Hematopoietic multipotent progenitor cell (in vitro differentiated cells): Measurements from ENCODE around the gene GPHN. TPM values are rescaled to one million over a fixed set of nuclear protein-coding genes. Genes with fewer than 3 reads are reported as not detected.

Source experiments
- DNase-seq, 3 donors: peaks; one replicate each; pipeline ENCODE4 v3.0.0-alpha.2; 2011 to 2015; ENCODE audit warnings: low read depth in 2 of 3, low spot score in 2 of 3
- total RNA-seq: library from RNA; depleted of rRNA; stranded (reverse); fragments of >200 nt; gene quantifications from one replicate; pipeline ENCODE4 v1.2.3, GENCODE V29; 2012

GPHN gene
- total RNA-seq, 1 donor: 8.6 TPM

- DNase-seq: no peak
These were observed 683.9 kb downstream of the GPHN start for GRCh38 chr14:67191768-67192290.

GRCh38 chr14:67192366-67192765, 684.4 kb downstream of the GPHN start:
- DNase-seq: peak in 1 of 3 donors; percentile 18

DNA sequence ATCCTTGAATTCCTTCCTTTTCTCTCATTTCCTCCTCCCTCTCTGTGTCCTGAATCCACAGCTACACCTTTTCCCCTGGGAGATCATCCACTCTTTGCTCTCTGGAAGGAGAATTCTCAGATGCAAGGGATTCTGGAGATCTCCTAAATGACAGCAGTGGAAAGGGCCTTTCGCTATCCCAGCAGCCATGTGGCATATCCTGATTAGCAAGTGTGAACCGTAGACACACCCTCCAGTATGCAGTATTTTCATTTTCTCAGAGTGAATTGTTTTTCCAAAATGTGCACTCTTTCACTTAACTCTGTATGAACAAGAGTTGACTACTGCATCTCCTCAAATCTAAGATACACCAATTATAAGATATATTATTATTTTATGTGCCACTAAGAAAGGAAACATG, 687.3 kb downstream of the GPHN start:
- DNase-seq: no peak

DNA sequence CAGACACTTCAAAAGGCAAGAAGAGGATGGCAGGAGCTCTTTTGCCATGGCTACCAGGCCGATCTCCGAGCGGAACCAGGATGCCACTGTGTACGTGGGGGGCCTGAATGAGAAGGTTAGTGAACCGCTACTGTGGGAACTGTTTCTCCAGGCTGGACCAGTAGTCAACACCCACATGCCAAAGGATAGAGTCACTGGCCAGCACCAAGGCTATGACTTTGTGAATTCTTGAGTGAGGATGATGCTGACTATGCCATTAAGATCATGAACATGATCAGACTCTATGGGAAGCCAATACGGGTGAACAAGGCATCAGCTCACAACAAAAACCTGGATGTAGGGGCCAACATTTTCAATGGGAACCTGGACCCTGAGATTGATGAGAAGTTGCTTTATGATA, 691.1 kb downstream of the GPHN start:
- no peak for DNase-seq

DNA sequence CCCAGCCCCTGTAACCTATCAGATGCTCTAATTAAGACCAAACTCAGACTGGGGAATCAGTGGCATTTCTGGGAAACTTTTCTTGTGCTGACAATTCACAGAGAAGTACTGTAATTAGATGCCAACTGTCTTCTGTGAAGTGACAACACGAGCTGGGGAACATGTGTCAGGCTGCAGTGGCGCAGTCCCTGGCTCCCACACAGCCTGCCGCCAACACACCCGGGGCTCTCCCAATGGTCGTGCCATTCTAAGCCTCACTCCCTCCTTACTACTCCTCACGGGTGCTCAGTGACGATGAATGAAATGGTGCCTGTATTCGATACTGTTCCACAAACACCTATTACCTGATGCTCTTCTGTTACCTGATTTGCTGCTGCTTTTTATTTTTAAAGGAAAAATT, 699.9 kb downstream of the GPHN start:
- DNase-seq: no peak

- DNase-seq: no peak
These were observed 710.2 kb downstream of the GPHN start for GRCh38 chr14:67218126-67218525.

- DNase-seq: no peak
These were observed 713.5 kb downstream of the GPHN start for GRCh38 chr14:67221248-67221981.

GRCh38 chr14:67221982-67222328, 714.0 kb downstream of the GPHN start:
- no peak for DNase-seq

DNA sequence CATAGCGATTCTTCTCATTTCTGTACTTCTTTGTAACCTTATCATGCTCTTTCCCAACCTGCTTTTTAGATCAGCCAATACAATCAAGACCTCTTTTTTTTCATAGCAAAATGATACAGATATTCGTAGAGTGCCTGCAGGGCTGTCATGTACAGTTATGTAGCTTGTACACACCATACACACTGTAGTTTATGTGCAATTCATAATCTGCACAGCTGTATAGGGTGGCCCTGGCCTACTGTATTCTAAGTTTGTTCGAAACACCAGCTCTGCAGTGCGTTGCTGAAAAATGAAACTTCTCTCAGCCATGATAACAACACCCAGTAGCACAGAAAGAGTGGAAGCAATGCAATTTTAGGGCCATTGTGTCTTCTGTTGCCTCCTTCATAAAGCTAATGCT, 717.6 kb downstream of the GPHN start:
- no peak for DNase-seq

- no peak for DNase-seq
These were observed 720.5 kb downstream of the GPHN start for GRCh38 chr14:67228325-67228984.

Other genes with a start within 250 kb of the GPHN start
- gene CCDC196, start 21.8 kb upstream of the GPHN start, total RNA-seq: not detected